GM18498 (cell line): Measurements from ENCODE around the gene NASP.

Experiments used
- ATAC-seq: cut with Tn5 transposase; IDR thresholded peaks from one replicate; pipeline ENCODE4 v1.9.1; 2021; ENCODE audit warnings: mild to moderate bottlenecking, moderate library complexity; ENCODE audit not compliant: unreplicated experiment

NASP gene

DNA sequence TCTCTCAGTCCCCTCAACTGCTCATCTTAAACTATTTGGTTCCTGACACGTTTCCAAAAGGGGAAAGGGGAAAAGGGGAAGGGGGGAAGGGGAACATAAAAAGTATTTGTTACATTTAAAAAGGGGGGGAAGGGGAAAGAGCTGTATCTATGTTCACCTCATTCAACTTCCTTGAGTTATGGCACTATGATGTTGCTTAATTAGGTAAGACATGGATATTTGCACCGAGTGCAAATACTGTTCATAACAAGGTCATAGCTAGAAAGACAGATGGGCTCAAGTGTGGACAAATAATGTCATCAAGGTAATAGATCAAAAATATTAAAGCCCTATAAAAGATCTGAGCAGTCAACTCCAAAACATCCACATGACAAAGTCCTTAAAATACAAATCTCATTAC lies 76.5 kb downstream of the NASP start:
- no peak for ATAC-seq

GRCh38 chr1:45666836-45667235 lies 83.0 kb downstream of the NASP start:
- no peak for ATAC-seq

GRCh38 chr1:45667321-45668111 lies 83.7 kb downstream of the NASP start:
- ATAC-seq = no peak
